Calu3 (cell line): ENCODE measurements around the gene RAD51B. TPM values are rescaled to one million over a fixed set of nuclear protein-coding genes. Genes with fewer than 3 reads are reported as not detected.

Source experiments
- BruUV-seq: library from RNA; stranded (reverse); fragments of 400-500 nt; replicated peaks from 2 replicates; lab custom pipeline; 2021; lab: Mats Ljungman, UMichigan
- CTCF ChIA-PET: fragments of 300-600 bp; sonication (Branson Sonifier 250); formaldehyde crosslinking; loops from one replicate; lab custom pipeline; 2022; ENCODE audit warnings: antibody characterized with exemption; lab: Charles Lee
- DNase-seq: peaks from one replicate; pipeline ENCODE4 v3.0.0; 2022
- H3K27ac Mint-ChIP-seq: one replicate; pipeline ENCODE4 v1.8.0; 2022; ENCODE audit warnings: mixed read lengths; ENCODE audit not compliant: unreplicated experiment
- H3K27me3 Mint-ChIP-seq: one replicate; pipeline ENCODE4 v1.8.0; 2022; ENCODE audit warnings: mixed read lengths; ENCODE audit not compliant: unreplicated experiment
- H3K36me3 Mint-ChIP-seq: one replicate; pipeline ENCODE4 v1.8.0; 2022; ENCODE audit warnings: mild to moderate bottlenecking, moderate library complexity, mixed read lengths; ENCODE audit not compliant: insufficient read depth, unreplicated experiment
- H3K4me1 Mint-ChIP-seq: one replicate; pipeline ENCODE4 v1.8.0; 2022; ENCODE audit warnings: mild to moderate bottlenecking, low read depth, mixed read lengths; ENCODE audit not compliant: unreplicated experiment
- H3K4me3 Mint-ChIP-seq: one replicate; pipeline ENCODE4 v1.8.0; 2022; ENCODE audit warnings: mild to moderate bottlenecking, low read depth, moderate library complexity, mixed read lengths; ENCODE audit not compliant: unreplicated experiment
- H3K9me3 Mint-ChIP-seq: one replicate; pipeline ENCODE4 v1.8.0; 2022; ENCODE audit warnings: low read depth, mixed read lengths; ENCODE audit not compliant: unreplicated experiment
- intact Hi-C: fragments of 100-400 bp; cut with micrococcal nuclease; formaldehyde crosslinking; loops from one replicate; pipeline ENCODE4 v1.10.0; 2022; ENCODE audit not compliant: unreplicated experiment
- total RNA-seq: library from RNA; stranded (reverse); gene quantifications from 2 replicates; pipeline ENCODE4 v1.2.3, GENCODE V29; 2022
- TF ChIP-seq, protein P1 (sequence below): fragments of 200-600 bp; IDR thresholded peaks from one replicate; pipeline ENCODE4 v1.8.0; 2022; ENCODE audit warnings: antibody characterized with exemption; ENCODE audit not compliant: unreplicated experiment

Gene RAD51B
- total RNA-seq, 1 experiment from 2014 or later: 24.7 TPM

DNA sequence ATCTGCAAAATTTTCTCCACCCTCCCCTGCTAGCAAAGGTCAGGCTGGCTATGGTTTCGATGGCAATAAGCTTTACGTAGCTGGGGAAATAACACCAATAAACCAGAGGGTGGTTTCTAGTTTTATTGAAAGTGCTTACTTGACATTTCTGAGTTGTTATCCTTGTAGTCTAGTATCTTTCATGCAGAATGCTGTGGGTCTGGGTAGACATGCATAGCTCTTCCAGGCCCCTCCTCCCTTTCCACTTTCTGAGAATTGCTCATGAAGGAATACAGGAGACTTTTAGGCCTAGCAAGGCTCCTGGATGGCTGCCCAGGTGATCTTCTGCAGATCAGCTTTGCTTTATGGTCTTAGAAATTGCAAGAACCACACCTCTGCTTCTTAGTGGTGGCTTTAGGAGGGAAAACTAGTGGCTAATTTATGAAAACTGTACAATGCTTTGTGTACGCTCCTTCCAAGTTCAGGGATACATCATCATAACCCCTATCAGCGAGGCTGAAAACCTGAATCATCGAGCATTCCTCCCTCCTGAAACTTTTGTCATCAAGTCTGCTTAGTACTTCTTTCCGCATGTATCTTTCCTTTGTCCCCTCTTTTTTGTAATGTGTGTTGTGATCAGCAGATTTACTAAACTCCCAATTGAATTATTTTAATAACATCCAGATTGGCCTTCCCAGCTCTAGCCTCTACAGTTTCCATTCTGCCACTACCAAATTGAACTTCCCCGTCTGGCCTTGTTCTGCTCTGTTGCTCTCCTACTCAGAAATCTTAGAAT is 473.0 kb downstream of the RAD51B start:
- Mint-ChIP-seq H3K36me3 (no peaks in the 10 kb centered on the region), H3K9me3 (no peaks in the 10 kb centered on the region), H3K4me1 (peaks cover 1% of the 10 kb centered on the region), H3K27me3 (no peaks in the 10 kb centered on the region), H3K27ac (no peak overlapping the region), H3K4me3 (no peak overlapping the region)
- DNase-seq: no peak
- no TSS peak for BruUV-seq
- CTCF ChIA-PET: no interaction called here
- intact Hi-C loops: no loop called here
- TF ChIP-seq, protein P1, sequence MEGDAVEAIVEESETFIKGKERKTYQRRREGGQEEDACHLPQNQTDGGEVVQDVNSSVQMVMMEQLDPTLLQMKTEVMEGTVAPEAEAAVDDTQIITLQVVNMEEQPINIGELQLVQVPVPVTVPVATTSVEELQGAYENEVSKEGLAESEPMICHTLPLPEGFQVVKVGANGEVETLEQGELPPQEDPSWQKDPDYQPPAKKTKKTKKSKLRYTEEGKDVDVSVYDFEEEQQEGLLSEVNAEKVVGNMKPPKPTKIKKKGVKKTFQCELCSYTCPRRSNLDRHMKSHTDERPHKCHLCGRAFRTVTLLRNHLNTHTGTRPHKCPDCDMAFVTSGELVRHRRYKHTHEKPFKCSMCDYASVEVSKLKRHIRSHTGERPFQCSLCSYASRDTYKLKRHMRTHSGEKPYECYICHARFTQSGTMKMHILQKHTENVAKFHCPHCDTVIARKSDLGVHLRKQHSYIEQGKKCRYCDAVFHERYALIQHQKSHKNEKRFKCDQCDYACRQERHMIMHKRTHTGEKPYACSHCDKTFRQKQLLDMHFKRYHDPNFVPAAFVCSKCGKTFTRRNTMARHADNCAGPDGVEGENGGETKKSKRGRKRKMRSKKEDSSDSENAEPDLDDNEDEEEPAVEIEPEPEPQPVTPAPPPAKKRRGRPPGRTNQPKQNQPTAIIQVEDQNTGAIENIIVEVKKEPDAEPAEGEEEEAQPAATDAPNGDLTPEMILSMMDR: no peak

DNA sequence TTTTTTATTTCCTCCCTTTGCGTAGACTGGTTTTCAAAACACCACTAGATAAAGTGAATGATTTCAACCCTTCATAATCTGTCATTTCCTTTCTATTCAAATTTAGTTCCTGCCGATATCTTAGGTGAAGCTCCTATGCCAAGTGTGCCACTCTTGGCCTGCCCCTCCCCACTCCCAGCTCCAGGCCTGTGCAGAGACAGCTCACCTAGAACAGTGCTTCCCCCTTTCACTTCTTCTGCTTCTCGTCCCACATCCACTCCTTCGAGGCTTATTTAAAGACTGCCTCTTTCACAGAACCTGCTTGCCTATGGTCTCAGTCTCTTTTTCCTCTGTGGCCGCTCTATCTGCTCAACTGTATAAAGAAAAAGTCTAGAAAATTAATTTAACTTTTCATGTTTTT is 473.8 kb downstream of the RAD51B start:
- intact Hi-C loops: no loop called here
- peaks cover 3% of the 10 kb centered on the region for H3K9me3 Mint-ChIP-seq
- DNase-seq: no peak
- H3K4me1 Mint-ChIP-seq: peaks cover 9% of the 10 kb centered on the region
- no peak overlapping the region for H3K27ac Mint-ChIP-seq
- TF ChIP-seq, protein P1: no peak
- H3K36me3 Mint-ChIP-seq: peaks cover 6% of the 10 kb centered on the region
- no peaks in the 10 kb centered on the region for H3K27me3 Mint-ChIP-seq
- BruUV-seq: no TSS peak
- no peak overlapping the region for H3K4me3 Mint-ChIP-seq
- CTCF ChIA-PET: no interaction called here

DNA sequence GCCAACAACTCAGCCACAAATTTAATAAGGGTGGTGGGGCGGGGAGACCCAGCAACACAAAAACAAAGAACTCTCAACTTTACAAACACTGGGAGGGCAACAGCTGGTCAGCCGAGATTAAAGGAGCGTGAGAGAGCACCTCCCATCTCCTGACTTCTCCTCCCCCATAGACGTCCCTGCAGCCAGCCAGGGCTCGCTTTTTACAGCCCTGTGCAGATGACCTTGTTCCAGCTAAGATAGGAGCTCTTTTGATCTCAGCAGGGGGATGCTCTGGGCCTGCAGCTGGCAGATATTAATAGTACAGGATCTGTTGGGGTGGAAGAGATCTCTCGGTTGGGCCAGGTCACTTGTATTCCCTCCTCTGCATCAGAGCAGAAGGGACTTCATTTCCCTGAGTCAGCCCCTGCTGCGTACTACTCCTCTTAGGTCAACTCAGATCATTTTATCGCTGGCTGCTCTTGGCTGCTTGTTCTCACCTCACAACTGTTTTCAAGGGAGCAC is 475.8 kb downstream of the RAD51B start:
- H3K4me3 Mint-ChIP-seq: no peak overlapping the region
- peaks cover 3% of the 10 kb centered on the region for H3K9me3 Mint-ChIP-seq
- CTCF ChIA-PET: no interaction called here
- intact Hi-C loops: no loop called here
- H3K4me1 Mint-ChIP-seq: peaks cover 10% of the 10 kb centered on the region
- DNase-seq: no peak
- H3K27ac Mint-ChIP-seq: no peak overlapping the region
- H3K27me3 Mint-ChIP-seq: no peaks in the 10 kb centered on the region
- TF ChIP-seq, protein P1: no peak
- BruUV-seq: no TSS peak
- H3K36me3 Mint-ChIP-seq: peaks cover 6% of the 10 kb centered on the region

DNA sequence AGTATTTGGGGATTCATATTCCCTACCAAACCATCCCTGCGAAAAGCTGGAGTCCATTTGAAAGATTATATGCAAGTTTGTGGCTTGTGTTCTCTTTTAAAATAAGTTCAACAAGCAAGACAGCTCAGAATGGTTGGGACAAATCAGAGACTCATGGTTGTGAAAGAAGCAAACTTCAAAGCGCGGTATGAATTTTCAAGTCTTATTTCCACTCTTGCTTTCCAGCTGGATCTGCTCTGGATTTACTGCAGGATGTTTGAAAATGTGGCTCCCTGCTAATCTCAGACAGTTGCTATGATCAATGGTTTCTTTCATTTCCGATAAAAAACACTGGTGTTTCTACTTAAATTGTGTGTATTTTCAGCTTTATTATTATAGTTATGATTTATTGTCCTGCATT is 477.5 kb downstream of the RAD51B start:
- DNase-seq: no peak
- no peak overlapping the region for H3K27ac Mint-ChIP-seq
- no peaks in the 10 kb centered on the region for H3K27me3 Mint-ChIP-seq
- peaks cover 6% of the 10 kb centered on the region for H3K36me3 Mint-ChIP-seq
- H3K4me3 Mint-ChIP-seq: no peak overlapping the region
- CTCF ChIA-PET: interaction anchor here (1.7 kb wide), 1 partner anchor 10 kb away, joined by 7 read pairs; no protein-coding TSS in a partner anchor
- peaks cover 10% of the 10 kb centered on the region for H3K4me1 Mint-ChIP-seq
- peaks cover 5% of the 10 kb centered on the region for H3K9me3 Mint-ChIP-seq
- BruUV-seq: no TSS peak
- TF ChIP-seq, protein P1: no peak
- intact Hi-C loops: no loop called here
